Measurements from ENCODE around the gene IDUA. TPM values are rescaled to one million over a fixed set of nuclear protein-coding genes. Genes with fewer than 3 reads are reported as not detected.

Gene IDUA
- polyA plus RNA-seq, 1 experiment = 13.2 TPM

GRCh38 chr4:988726-989721 is 2.2 kb downstream of the IDUA start:
- Histone ChIP-seq H3K36me3 (ENCODE audit: control insufficient read depth, insufficient read depth, low read length) (peaks cover 4% of the 10 kb centered on the region), H3K4me3 (ENCODE audit: low read depth, low read length) (no peak overlapping the region), H3K27me3 (ENCODE audit: control insufficient read depth, insufficient read depth, low read length) (no peaks in the 10 kb centered on the region)
- ChIA-PET POLR2A (no interaction called here), CTCF (no interaction called here)
- no peak for DNase-seq (ENCODE audit: low read depth)
- TF ChIP-seq CTCF (IDR thresholded peaks at IDR 0.05; ENCODE audit: insufficient read depth, low read depth, low read length) = no peak

GRCh38 chr4:989722-990471 is 3.1 kb downstream of the IDUA start:
- ChIA-PET POLR2A (no interaction called here), CTCF (no interaction called here)
- Histone ChIP-seq H3K4me3 (ENCODE audit: low read depth, low read length) (no peak overlapping the region), H3K27me3 (ENCODE audit: control insufficient read depth, insufficient read depth, low read length) (no peaks in the 10 kb centered on the region), H3K36me3 (ENCODE audit: control insufficient read depth, insufficient read depth, low read length) (peaks cover 4% of the 10 kb centered on the region)
- TF ChIP-seq CTCF (IDR thresholded peaks at IDR 0.05; ENCODE audit: insufficient read depth, low read depth, low read length) = no peak
- no peak for DNase-seq (ENCODE audit: low read depth)

- POLR2A ChIA-PET = no interaction called here
Observed at GRCh38 chr4:990746-991367, 4.0 kb downstream of the IDUA start.

GRCh38 chr4:991451-992296 is 4.8 kb downstream of the IDUA start:
- Histone ChIP-seq H3K36me3 (ENCODE audit: control insufficient read depth, insufficient read depth, low read length) (peaks cover 4% of the 10 kb centered on the region), H3K4me3 (ENCODE audit: low read depth, low read length) (no peak overlapping the region), H3K27me3 (ENCODE audit: control insufficient read depth, insufficient read depth, low read length) (peaks cover 5% of the 10 kb centered on the region; the same call in 1 of the 2 replicates)
- no peak for DNase-seq (ENCODE audit: low read depth)
- CTCF ChIA-PET = no interaction called here
- no peak for TF ChIP-seq CTCF (IDR thresholded peaks at IDR 0.05; ENCODE audit: insufficient read depth, low read depth, low read length)
- POLR2A ChIA-PET = no interaction called here

More at GRCh38 chr4:990746-991367, 4.0 kb downstream of the IDUA start:
- H3K4me3 ChIP-seq (ENCODE audit: low read depth, low read length) = no peak overlapping the region
- peaks cover 4% of the 10 kb centered on the region for H3K36me3 ChIP-seq (ENCODE audit: control insufficient read depth, insufficient read depth, low read length)
- CTCF ChIA-PET = interaction anchor here (0.9 kb wide), 1 partner anchor 362 kb away, joined by 3 read pairs; no protein-coding TSS in a partner anchor
- no peaks in the 10 kb centered on the region for H3K27me3 ChIP-seq (ENCODE audit: control insufficient read depth, insufficient read depth, low read length)
- TF ChIP-seq CTCF (IDR thresholded peaks at IDR 0.05; ENCODE audit: insufficient read depth, low read depth, low read length) = no peak
- DNase-seq (ENCODE audit: low read depth) = no peak
